ENCODE measurements around the gene ATF7IP.

ATF7IP gene

GRCh38 chr12:14431975-14432374 lies 66.5 kb downstream of the ATF7IP start:
- no peak overlapping the region for H4K91ac ChIP-seq (ENCODE audit: low read depth, low read length, poor library complexity)
- H2BK120ac ChIP-seq (ENCODE audit: low read depth, low read length), result no peak overlapping the region
- no peak overlapping the region for H3K18ac ChIP-seq (ENCODE audit: low read length)
- H3K79me1 ChIP-seq (ENCODE audit: low read depth, low read length), result peaks cover 2% of the 10 kb centered on the region
- H2BK15ac ChIP-seq (ENCODE audit: low read length), result no peak overlapping the region
- no peak overlapping the region for H3K4ac ChIP-seq (ENCODE audit: low read length)
- peaks cover 0 to 2% of the 10 kb centered on the region in 2 donors for H3K4me1 ChIP-seq (ENCODE audit: control insufficient read depth in 2 of 2, insufficient read depth in 1 of 2, low read depth in 1 of 2, low read length in 2 of 2)
- H3K4me2 ChIP-seq (ENCODE audit: insufficient read depth, low read length, poor library complexity, severe bottlenecking), result no peak overlapping the region
- H3K4me3 ChIP-seq (ENCODE audit: low read length in 2 of 2), result no peak overlapping the region
- no peak for DNase-seq (ENCODE audit: low spot score)
- no peak overlapping the region for H2AK5ac ChIP-seq (ENCODE audit: low read depth, low read length)
- WGBS, 2 donors (ENCODE audit: extremely low coverage in 2 of 2, insufficient read length in 2 of 2, insufficient replicate concordance in 1 of 2), result no CpG with 5 or more reads among the region's 2 CpGs
- H3K9me3 ChIP-seq (replicated peaks in 1 of 2; ENCODE audit: control insufficient read depth in 2 of 2, insufficient read depth in 1 of 2, low read depth in 1 of 2, low read length in 2 of 2), result peaks cover 7 to 48% of the 10 kb centered on the region in 2 donors
- no peak overlapping the region for H3K9ac ChIP-seq (ENCODE audit: low read depth, low read length, poor library complexity)
- no peak overlapping the region for H3K23ac ChIP-seq (ENCODE audit: low read depth, low read length, poor library complexity)
- H3K36me3 ChIP-seq (replicated peaks in 1 of 2; ENCODE audit: control insufficient read depth in 2 of 2, insufficient read depth in 2 of 2, low read length in 2 of 2), result peaks cover 14 to 80% of the 10 kb centered on the region in 2 donors
- no peak overlapping the region for H3K27ac ChIP-seq (replicated peaks; ENCODE audit: low read length)
- H2AFZ ChIP-seq (ENCODE audit: low read length), result no peak overlapping the region
- no peak overlapping the region for H2BK5ac ChIP-seq (ENCODE audit: low read length)
- H3K27me3 ChIP-seq (ENCODE audit: control insufficient read depth in 3 of 3, insufficient read depth in 3 of 3, low read depth in 1 of 3, low read length in 3 of 3), result no peaks in the 10 kb centered on the region
- H3K14ac ChIP-seq (ENCODE audit: low read length), result no peak overlapping the region
- no peak overlapping the region for H2BK12ac ChIP-seq (ENCODE audit: low read length)
- no peak overlapping the region for H4K8ac ChIP-seq (ENCODE audit: low read depth, low read length)

- no peak overlapping the region for H3K23ac ChIP-seq (ENCODE audit: low read depth, low read length, poor library complexity)
- no peak overlapping the region for H3K4me2 ChIP-seq (ENCODE audit: insufficient read depth, low read length, poor library complexity, severe bottlenecking)
- H3K9ac ChIP-seq (ENCODE audit: low read depth, low read length, poor library complexity), result no peak overlapping the region
- H2BK5ac ChIP-seq (ENCODE audit: low read length), result no peak overlapping the region
- H3K18ac ChIP-seq (ENCODE audit: low read length), result no peak overlapping the region
- no peak overlapping the region for H2AFZ ChIP-seq (ENCODE audit: low read length)
- no CpG with 5 or more reads among the region's 1 CpG for WGBS, 2 donors (ENCODE audit: extremely low coverage in 2 of 2, insufficient read length in 2 of 2, insufficient replicate concordance in 1 of 2)
- no peak overlapping the region for H2BK15ac ChIP-seq (ENCODE audit: low read length)
- peaks cover 1 to 21% of the 10 kb centered on the region in 2 donors for H3K9me3 ChIP-seq (replicated peaks in 1 of 2; ENCODE audit: control insufficient read depth in 2 of 2, insufficient read depth in 1 of 2, low read depth in 1 of 2, low read length in 2 of 2)
- no peak overlapping the region for H3K4me3 ChIP-seq (ENCODE audit: low read length in 2 of 2)
- H3K14ac ChIP-seq (ENCODE audit: low read length), result no peak overlapping the region
- no peak overlapping the region for H4K91ac ChIP-seq (ENCODE audit: low read depth, low read length, poor library complexity)
- DNase-seq (ENCODE audit: low spot score), result no peak
- no peak overlapping the region for H4K8ac ChIP-seq (ENCODE audit: low read depth, low read length)
- peaks cover 4% of the 10 kb centered on the region for H3K79me1 ChIP-seq (ENCODE audit: low read depth, low read length)
- no peak overlapping the region for H2BK12ac ChIP-seq (ENCODE audit: low read length)
- no peak overlapping the region for H2AK5ac ChIP-seq (ENCODE audit: low read depth, low read length)
- peaks cover 14 to 79% of the 10 kb centered on the region in 2 donors for H3K36me3 ChIP-seq (replicated peaks in 1 of 2; ENCODE audit: control insufficient read depth in 2 of 2, insufficient read depth in 2 of 2, low read length in 2 of 2)
- H3K27me3 ChIP-seq (ENCODE audit: control insufficient read depth in 3 of 3, insufficient read depth in 3 of 3, low read depth in 1 of 3, low read length in 3 of 3), result no peaks in the 10 kb centered on the region
- no peak overlapping the region for H3K27ac ChIP-seq (replicated peaks; ENCODE audit: low read length)
- no peak overlapping the region for H3K4ac ChIP-seq (ENCODE audit: low read length)
- H2BK120ac ChIP-seq (ENCODE audit: low read depth, low read length), result no peak overlapping the region
- H3K4me1 ChIP-seq (ENCODE audit: control insufficient read depth in 2 of 2, insufficient read depth in 1 of 2, low read depth in 1 of 2, low read length in 2 of 2), result peaks cover 0 to 2% of the 10 kb centered on the region in 2 donors
Measured at GRCh38 chr12:14435627-14436026, 70.1 kb downstream of the ATF7IP start.

DNA sequence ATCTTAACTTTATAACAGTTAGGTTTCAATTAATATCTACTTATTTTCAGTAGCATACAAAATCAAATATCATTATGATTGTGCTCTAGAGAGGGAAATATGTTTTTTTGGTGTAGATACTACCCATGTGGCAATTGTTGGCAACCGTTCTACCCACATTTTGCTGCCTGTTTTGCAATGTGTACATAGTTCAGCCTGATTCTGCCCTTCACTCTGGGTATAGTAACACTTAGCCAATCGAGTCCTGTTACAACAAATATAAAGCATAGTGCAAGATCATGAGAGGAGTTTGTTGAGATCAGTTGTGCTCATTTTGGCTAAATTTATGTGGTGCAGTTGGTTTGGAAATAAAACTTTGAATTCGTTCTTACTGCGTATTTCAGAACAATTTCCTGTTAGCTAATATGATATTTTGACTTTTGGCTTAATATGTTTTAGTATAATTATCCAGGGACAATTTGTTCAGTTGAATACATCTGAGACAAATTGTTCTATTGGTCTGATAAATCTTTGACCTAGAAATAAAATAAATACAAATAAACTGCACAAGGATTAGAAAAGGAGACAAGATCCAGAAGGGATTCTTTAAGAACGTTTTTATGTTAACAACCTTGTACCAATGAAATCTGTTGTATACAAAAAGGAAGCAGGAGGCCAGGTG lies 76.9 kb downstream of the ATF7IP start:
- H3K4me3 ChIP-seq (ENCODE audit: low read length in 2 of 2), result no peak overlapping the region
- H3K9ac ChIP-seq (ENCODE audit: low read depth, low read length, poor library complexity), result no peak overlapping the region
- H3K14ac ChIP-seq (ENCODE audit: low read length), result no peak overlapping the region
- no peak overlapping the region for H3K23ac ChIP-seq (ENCODE audit: low read depth, low read length, poor library complexity)
- H3K79me1 ChIP-seq (ENCODE audit: low read depth, low read length), result peaks cover 5% of the 10 kb centered on the region
- WGBS, 2 donors (ENCODE audit: extremely low coverage in 2 of 2, insufficient read length in 2 of 2, insufficient replicate concordance in 1 of 2), result no CpG with 5 or more reads among the region's 5 CpGs
- no peak overlapping the region for H3K18ac ChIP-seq (ENCODE audit: low read length)
- H2BK120ac ChIP-seq (ENCODE audit: low read depth, low read length), result no peak overlapping the region
- no peak overlapping the region for H3K4ac ChIP-seq (ENCODE audit: low read length)
- H2AK5ac ChIP-seq (ENCODE audit: low read depth, low read length), result no peak overlapping the region
- no peak overlapping the region for H4K91ac ChIP-seq (ENCODE audit: low read depth, low read length, poor library complexity)
- no peak overlapping the region for H3K4me2 ChIP-seq (ENCODE audit: insufficient read depth, low read length, poor library complexity, severe bottlenecking)
- no peak overlapping the region for H2BK5ac ChIP-seq (ENCODE audit: low read length)
- DNase-seq (ENCODE audit: low spot score), result no peak
- H3K27me3 ChIP-seq (ENCODE audit: control insufficient read depth in 3 of 3, insufficient read depth in 3 of 3, low read depth in 1 of 3, low read length in 3 of 3), result no peaks in the 10 kb centered on the region
- H2BK12ac ChIP-seq (ENCODE audit: low read length), result no peak overlapping the region
- H2BK15ac ChIP-seq (ENCODE audit: low read length), result no peak overlapping the region
- peaks cover 15 to 95% of the 10 kb centered on the region in 2 donors for H3K36me3 ChIP-seq (replicated peaks in 1 of 2; ENCODE audit: control insufficient read depth in 2 of 2, insufficient read depth in 2 of 2, low read length in 2 of 2)
- H3K27ac ChIP-seq (replicated peaks; ENCODE audit: low read length), result no peak overlapping the region
- peaks cover 0 to 7% of the 10 kb centered on the region in 2 donors for H3K9me3 ChIP-seq (replicated peaks in 1 of 2; ENCODE audit: control insufficient read depth in 2 of 2, insufficient read depth in 1 of 2, low read depth in 1 of 2, low read length in 2 of 2)
- no peaks in the 10 kb centered on the region for H3K4me1 ChIP-seq (ENCODE audit: control insufficient read depth in 2 of 2, insufficient read depth in 1 of 2, low read depth in 1 of 2, low read length in 2 of 2)
- H4K8ac ChIP-seq (ENCODE audit: low read depth, low read length), result no peak overlapping the region
- H2AFZ ChIP-seq (ENCODE audit: low read length), result no peak overlapping the region

DNA sequence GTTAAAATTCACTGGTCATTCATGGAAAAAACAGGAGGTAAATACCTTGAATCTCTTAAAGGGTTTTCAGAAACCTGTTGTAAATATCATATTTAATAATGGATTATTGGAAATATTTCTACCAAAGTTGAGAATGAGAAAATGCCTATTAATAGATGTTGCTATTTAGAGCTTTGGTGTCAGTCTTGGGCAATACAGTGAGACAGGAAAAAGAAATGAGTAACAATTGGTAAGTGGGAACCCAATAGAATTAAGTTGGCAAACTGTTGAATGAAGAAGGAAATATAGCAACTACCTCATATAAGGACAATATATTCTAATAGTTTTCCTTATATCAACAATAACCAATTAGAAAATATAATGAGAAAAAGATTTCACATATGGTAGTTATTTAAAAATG lies 78.0 kb downstream of the ATF7IP start:
- H3K23ac ChIP-seq (ENCODE audit: low read depth, low read length, poor library complexity), result no peak overlapping the region
- peaks cover 11 to 96% of the 10 kb centered on the region in 2 donors for H3K36me3 ChIP-seq (replicated peaks in 1 of 2; ENCODE audit: control insufficient read depth in 2 of 2, insufficient read depth in 2 of 2, low read length in 2 of 2)
- no peaks in the 10 kb centered on the region for H3K4me1 ChIP-seq (ENCODE audit: control insufficient read depth in 2 of 2, insufficient read depth in 1 of 2, low read depth in 1 of 2, low read length in 2 of 2)
- peaks cover 0 to 8% of the 10 kb centered on the region in 2 donors for H3K9me3 ChIP-seq (replicated peaks in 1 of 2; ENCODE audit: control insufficient read depth in 2 of 2, insufficient read depth in 1 of 2, low read depth in 1 of 2, low read length in 2 of 2)
- no peak overlapping the region for H2AFZ ChIP-seq (ENCODE audit: low read length)
- H2BK5ac ChIP-seq (ENCODE audit: low read length), result no peak overlapping the region
- H4K91ac ChIP-seq (ENCODE audit: low read depth, low read length, poor library complexity), result no peak overlapping the region
- no peak overlapping the region for H3K27ac ChIP-seq (replicated peaks; ENCODE audit: low read length)
- H3K4ac ChIP-seq (ENCODE audit: low read length), result no peak overlapping the region
- no peak for DNase-seq (ENCODE audit: low spot score)
- H4K8ac ChIP-seq (ENCODE audit: low read depth, low read length), result no peak overlapping the region
- no peak overlapping the region for H2AK5ac ChIP-seq (ENCODE audit: low read depth, low read length)
- no peak overlapping the region for H2BK15ac ChIP-seq (ENCODE audit: low read length)
- H2BK120ac ChIP-seq (ENCODE audit: low read depth, low read length), result no peak overlapping the region
- no peak overlapping the region for H3K4me3 ChIP-seq (ENCODE audit: low read length in 2 of 2)
- no peak overlapping the region for H3K14ac ChIP-seq (ENCODE audit: low read length)
- H3K4me2 ChIP-seq (ENCODE audit: insufficient read depth, low read length, poor library complexity, severe bottlenecking), result no peak overlapping the region
- no peak overlapping the region for H3K18ac ChIP-seq (ENCODE audit: low read length)
- H3K27me3 ChIP-seq (ENCODE audit: control insufficient read depth in 3 of 3, insufficient read depth in 3 of 3, low read depth in 1 of 3, low read length in 3 of 3), result no peaks in the 10 kb centered on the region
- H2BK12ac ChIP-seq (ENCODE audit: low read length), result no peak overlapping the region
- H3K9ac ChIP-seq (ENCODE audit: low read depth, low read length, poor library complexity), result no peak overlapping the region
- H3K79me1 ChIP-seq (ENCODE audit: low read depth, low read length), result peaks cover 5% of the 10 kb centered on the region
